Mesenteric fat pad (tissue), 1 donor: Measurements from ENCODE around the gene KRT82. TPM values are rescaled to one million over a fixed set of nuclear protein-coding genes. Genes with fewer than 3 reads are reported as not detected.

ENCODE experiments used
- DNase-seq: peaks from one replicate; pipeline ENCODE4 v3.0.0-alpha.2; 2020; ENCODE audit warnings: low spot score
- total RNA-seq: library from RNA; stranded (reverse); fragmentation: NEBNext Ultra II Directional; extraction: Animal tissue kit (Norgen Biotek cat#: 25700); gene quantifications from one replicate; pipeline ENCODE4 v1.2.1, GENCODE V29; 2021
- donor health status: DM: yes; HTN: yes; CAD: no.

Gene KRT82
- total RNA-seq, 1 donor from 2014 or later: not detected

DNA sequence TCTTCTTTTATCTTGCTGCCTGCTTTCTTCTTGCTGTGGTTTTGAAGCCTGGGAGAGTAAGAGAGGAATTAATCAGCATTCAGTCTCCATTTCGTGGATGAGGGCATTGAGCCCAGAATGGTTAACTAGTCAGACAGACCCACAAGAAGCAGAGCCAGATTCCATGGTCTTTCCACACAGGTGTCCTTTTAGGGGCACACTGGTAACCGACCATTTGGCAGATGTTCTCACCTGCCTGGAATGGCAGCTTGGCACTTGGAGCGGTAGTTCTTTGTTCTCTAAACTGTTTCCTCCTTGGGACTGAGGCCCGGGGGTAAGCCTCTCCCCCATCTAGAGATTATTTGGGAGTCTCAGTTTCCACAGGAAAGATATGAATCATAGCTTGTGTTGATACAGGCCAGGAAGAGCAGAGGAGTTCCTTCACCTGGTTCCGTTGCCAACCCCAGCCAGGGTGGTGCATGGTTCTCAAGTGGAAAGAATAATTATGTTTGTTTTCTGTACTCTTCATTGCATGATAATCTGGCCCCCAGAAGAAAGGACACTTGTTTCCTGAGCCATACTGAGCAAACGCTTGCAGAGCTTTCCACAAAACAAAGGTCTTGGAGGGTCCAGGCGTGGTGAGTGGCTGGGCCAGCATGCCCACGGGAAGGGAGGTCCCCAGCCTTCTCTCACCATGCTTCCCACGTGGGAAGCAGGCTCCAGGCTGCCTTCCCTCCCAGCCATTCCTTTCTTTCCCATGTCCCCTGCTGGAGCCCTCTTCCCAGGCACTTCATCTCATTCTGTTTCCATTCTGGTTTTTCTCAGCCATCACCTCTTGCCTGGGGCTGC is 30.1 kb upstream of the KRT82 start:
- no peak for DNase-seq

DNA sequence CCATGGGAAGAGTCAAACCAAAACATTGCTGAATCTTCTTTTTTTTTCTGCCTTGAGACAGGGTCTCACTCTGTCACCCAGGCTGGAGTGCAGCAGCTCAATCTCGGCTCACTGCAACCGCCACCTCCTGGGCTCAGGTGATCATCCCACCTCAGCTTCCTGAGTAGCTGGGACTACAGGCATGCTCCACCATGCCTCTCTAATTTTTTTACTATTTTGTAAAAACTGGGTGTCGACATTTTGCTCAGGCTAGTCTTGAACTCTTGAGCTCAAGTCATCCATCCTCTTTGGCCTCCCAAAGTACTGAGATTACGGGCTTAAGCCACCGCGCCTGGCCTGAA is 29.5 kb upstream of the KRT82 start:
- DNase-seq: no peak

DNA sequence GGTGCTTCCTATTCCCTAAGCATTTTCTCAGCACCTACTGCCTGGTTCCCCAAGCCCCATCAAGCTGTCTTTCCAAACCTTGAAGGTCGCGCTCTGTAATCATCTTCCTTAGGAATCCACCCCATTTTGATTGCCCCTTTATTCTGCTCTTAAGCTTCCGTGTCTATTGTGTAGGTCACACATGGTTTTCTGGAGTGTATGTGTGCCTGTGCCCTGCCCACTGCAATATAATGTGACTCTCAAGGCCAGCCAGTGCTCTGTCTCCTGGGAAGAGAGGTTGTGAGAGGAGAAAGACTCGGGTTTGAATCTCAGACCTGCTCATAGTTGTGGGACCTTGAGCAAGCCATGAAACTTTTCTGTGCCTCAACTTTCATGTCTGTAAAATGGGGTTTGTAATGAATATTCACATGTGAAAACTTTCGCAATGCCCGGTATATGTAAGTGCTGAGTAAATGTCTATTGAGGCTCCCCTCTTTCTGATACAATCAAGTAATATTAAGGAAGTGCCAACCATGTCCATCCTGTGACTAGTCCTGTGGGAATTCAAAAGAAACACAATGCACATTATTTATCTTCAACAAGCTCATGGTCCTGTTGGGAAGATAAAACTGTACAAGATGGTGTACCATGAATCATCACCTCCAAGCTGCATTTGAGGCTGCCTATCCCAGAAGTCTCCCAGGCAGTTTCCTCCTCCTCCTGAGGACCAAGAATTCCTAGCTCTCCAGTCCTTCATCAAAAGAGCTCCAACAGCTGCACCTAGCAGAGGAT is 28.8 kb upstream of the KRT82 start:
- no peak for DNase-seq

DNA sequence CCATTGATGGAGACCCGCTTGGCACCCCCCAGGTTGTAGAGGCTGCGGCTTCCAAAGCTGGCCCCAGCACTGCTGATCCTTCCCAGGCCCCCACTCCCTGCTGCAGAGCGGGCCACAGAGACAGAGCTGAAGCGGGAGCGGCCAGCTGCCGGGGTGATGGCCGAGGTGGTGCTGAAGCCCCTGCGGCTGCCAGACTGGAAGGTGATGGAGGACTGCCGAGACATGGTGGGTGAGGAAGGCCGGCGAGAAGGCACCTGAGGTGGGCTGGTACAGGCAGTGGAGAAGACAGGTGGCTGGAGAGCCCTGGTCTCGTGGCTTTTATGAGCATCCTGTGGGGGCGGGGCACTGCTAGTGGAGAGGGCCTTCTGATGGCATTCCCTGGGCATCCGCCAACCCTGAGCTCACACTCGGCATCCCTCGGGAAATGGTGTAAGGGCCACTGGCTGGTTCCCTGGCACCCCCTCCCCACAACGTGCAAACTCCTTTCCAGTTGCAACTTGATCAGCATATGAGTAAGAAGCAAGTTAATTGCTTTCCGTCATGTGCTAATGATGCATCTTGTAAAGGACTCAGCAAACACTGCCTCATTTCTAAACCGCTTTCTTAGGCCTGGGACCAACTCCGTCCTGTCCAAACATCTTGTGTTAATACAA is 28.1 kb upstream of the KRT82 start, which contains the start of gene KRT75:
KRT75 (minus strand) TSS at position 291 of the 653 bp plus-strand sequence; CDS start at position 224, 67 bp downstream.
- DNase-seq: no peak

DNA sequence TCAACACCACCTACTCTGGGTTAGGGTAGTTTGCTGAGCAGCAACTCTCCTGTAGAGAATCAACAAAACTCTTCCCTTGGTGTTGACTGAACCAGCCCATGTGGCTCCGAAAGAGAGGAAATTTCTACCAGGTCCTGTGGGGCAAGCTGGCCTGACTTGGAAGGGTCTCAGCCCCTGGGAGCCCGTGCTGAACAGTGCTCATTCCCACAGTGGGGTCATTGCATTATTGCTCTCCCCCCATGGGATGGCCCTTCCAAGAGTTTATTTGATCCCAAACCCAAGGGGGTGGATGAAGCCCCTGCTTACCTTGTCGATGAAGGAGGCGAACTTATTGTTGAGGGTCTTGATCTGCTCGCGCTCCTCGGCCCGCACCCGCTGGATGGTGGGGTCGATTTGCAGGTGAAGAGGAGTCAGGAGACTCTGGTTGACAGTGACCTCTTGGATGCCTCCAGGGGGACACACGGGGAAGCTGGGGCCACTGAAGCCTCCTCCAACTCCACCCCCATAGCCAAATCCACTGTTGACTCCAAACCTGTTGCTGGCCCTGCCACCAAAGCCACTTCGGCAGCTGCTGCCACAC is 27.5 kb upstream of the KRT82 start:
- no peak for DNase-seq

DNA sequence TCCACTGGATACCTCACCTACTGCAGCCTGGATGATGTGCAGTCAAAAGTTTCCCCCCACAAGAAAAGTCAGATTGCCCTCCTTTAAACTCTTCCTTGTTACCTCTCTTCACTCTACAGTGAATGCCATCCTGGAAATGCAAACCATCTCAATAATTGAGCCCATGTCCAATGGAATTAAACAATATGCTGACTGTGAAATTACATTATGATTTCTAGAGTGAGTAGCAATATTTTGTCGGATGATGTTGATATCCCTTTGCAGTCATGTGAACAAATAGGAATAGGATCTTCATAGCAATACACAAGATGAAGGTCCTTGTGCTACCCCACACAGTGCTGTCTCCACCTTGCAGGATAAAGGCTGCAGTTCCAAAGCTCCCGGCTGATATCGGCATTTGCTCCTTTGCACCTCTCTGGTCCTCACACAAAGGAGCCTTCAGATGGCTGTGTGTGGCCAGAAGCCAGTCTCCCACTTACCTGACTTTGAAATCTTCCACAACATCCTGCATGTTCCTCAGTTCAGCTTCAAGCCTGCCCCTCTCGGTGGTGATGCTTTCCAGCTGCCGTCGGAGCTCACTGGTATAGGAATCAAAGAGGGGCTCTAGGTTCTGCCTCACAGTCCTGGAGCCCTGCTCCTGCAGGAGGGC is 26.5 kb upstream of the KRT82 start:
- peak; percentile 11 for DNase-seq

DNA sequence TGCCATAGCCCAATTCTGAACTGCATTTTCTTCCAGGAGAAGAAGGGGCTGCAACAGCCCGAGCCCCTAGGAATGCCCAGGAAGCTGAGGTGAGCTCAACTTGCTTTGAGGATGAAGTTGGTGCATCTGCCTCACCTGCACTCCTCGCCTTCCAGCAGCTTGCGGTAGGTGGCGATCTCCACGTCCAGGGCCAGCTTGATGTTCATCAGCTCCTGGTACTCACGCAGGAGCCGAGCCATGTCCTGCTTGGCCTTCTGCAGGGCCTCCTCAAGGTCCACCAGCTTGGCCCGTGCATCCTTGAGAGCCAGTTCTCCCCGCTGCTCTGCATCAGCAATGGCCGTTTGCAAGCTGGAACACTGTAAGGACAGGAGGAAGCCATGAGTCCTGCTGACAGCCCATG is 22.0 kb upstream of the KRT82 start:
- DNase-seq: no peak

DNA sequence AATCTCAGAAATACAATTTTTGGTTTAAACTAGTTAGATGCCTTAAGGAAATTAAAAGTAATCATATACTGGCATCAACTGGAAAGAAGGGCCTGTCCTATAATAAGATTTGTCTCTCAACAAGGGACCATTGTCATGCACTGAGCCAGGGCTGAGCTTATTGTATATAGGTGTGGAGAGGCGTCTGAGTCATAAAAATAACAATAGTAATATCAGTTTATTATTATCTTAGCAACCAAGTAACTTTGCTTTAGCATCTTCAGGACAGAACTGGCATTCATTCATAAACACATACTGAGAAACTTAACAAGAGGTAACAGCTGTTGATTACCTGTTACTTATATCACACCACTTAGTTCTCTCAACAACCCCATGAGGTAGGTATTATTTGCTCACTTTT is 20.9 kb upstream of the KRT82 start:
- DNase-seq: no peak

DNA sequence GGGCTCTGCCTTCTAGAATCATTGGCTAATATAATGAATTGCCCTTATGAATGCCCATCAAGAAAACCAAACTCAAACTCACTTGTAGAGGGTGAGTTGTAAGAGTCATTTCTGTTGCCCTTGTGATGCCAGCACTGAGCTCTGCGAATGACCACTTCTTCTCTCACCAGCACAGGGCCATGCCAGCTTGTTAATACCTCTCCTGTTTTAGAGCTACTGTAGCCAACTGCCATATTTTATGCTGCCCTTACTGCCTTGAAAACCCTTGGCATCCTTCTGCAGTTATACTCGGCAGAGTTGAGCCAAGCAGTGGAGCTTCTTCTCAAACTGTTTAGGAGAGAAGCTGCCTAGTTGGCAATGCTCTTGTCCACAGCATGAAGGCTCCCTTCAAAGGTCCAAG is 19.9 kb upstream of the KRT82 start:
- no peak for DNase-seq

DNA sequence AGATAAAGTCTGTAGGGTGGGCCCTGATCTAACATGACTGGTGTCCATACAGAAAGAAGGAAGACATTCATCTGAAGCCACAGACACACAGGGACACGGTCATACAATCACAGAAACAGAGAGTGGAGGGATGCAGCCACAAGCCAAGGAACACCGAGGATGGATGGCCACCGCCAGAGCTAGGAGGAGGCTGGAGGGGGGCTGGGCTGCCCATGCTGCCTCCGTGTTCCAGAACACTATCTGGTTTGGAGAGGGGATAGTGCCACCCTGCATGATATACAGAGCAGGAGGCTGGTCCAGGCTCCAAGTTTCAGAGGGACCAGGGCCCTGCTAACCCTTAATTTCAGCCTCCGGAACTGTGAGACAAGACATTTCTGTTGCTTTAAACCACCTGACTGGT is 19.3 kb upstream of the KRT82 start:
- no peak for DNase-seq

DNA sequence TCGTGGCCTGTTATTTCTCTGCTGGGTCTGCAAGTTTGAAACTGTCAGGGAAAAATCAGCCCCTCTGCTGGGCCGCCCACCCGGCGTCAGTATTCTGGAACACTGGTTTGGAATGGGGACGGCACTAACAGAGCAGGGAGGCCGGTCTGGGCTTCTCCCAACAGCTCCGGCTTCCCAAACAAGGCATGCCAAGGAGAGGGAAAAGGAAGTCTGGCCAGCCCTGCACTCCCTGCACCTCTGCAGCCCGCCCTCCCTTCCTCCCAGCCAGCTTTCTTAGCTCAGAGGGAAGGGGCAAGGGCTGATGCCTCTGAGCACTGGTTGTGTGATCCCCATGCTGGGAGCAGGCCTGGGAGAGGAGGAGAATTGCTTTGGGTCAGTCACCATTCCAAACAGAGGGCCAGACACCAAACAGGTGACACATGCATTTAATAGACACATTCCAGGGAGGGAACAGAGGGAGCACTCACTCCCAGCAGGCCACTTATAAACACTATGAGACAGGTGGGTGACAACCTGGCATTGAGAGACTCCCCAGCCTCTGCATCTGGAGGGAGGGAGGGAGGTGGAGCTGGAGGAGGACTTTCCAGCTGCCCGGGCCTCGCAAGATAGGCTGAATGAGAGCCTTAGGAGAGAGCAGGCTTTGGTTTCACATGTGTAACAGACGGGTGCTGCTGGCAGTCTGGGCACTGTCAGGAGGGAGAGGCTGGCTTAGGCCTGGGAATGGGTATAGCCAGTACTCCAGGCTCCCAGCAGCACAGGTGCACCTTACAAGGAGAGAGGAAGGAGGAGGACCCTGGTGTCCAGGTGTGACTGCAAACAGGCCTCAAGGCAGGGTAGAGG is 17.7 kb upstream of the KRT82 start:
- DNase-seq: no peak

DNA sequence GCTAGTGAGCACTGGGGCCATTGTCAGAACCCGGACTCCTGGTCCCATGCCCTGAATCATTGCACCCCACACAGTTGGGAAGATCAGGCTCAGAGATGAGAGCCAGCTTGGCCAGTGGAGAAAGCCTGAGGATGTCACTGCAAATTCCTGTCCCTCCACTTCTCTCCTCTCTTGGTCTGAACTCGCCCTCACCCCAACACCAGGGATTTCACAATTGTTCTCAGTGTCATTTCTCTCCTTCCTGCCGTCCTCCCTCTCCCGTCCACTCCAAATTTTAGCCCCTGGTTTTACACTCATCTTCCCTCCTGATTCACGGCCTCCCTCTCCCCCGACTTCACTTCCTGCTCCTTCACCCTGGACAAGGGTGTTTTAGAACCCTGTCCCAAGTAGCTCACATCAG is 16.9 kb upstream of the KRT82 start:
- no peak for DNase-seq

DNA sequence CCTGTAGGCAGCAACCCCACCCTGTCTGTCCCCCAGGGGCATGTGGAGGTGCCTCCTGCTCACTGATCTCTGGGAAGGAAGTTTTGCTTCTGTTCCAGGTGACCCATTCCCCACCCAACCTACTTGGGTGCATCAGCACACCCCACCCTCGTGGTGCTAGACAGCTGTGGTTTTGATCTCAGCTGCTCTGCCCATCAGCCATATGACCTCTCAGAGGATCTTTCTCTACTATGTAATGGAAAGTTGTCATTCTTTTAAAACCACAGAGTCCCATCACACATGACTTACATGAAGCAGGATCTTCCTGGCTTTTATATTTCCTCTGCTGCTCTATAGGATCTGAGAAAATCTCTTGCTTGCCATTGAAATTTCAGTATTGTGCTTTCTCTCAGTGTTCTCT is 13.5 kb upstream of the KRT82 start:
- DNase-seq: no peak

DNA sequence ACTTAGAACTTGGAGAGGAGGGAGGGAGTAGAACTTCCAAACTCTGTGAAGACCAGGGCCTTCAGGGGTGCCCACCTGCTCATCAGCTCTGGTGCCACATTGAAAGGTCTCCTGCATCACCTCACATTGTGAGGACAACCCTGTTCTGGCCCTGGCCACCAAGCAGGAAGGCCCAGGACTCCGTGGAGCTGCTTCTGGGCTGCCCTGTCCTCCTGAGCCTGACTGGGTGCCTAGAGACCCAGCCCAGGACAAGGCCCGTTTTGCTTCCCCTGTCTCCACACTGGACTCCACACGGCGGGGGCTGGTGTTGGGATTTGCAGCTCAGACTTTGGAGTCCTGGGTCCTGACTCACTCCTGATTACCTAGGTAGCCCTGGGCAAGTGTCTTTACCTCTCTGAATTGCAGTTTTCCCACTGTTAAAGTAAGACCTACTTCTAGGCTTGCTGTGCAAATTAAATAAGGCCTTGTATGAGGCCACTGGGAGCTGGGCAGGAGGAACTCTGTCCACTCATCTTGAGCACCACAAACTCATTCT is 12.5 kb upstream of the KRT82 start:
- DNase-seq: no peak

DNA sequence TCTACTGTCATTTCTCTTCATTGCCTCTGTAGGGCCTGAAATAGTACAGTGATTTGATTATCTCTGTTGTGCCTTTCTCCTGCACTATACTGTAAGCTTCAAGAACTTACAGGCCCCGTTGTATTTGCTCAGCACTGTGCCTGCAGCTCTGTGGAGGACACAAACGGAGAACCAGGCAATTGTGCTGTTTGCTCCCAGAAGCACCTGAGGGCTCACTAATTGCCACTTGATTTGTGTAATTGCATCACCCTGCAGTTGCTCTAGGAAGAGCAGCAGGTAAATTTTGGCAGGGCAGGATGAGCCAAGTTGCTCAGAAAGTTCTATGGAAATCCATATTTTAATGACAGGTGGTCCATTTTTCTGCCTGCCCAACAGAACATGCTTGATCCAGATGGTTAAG is 11.6 kb upstream of the KRT82 start:
- no peak for DNase-seq

DNA sequence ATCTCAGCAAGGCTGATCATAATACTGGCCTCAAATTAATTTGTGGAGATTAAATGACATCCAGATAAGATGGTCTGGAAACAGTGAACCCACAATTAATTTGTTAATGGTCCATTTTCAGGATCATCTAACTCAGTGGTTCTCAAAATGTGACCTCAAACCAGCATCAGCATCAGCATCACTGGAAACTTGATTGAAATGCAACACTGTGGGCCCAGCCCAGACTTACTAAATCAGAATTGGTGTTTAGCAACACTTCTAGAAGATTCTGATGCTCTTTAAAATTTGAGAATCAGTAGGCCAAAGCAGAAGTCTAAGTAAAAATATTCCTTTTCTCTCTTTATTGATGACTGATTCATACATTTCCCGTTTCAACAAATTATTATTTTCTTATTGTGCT is 10.7 kb upstream of the KRT82 start:
- no peak for DNase-seq

DNA sequence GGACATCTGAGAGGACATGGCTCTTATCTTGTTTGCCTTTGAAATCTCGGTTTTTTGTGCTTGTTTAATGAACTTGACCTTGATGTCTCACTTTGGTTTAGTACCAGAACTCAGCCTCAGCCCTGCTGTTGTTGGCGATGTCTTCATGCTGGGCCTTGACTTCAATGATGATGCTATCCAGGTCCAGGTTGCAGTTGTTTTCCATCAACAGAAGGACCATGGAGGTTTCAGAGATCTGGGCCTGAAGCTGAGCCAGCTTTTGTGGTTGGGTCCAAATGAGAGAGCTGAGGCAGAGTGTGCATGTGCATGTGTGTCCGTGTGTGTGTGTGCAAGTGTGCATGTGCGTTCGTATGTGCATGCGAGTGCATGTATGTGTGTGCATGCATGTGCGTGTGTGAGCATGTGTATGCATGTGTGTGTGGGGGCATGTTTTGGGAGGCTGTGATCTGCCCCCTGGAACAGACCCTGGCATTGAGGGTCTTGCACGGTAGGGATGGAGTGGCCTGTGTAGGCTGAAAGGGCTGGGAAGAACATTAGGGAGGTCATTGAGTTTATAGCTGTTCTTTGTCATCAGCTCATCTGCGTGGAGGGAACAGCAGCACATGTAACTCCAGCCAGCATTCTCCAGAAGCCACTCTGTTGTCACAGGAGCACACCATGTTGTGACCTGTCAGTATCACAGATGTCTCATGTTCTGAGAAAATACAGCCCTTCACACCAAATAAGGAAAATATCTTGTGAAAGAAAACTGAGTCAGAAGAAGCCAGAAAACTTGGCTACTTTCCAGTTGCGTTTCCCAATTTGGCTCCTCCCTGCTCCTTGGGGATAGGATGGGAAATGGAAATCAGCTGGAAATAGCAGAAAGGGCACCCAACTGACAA is 10.0 kb upstream of the KRT82 start:
- DNase-seq: no peak

DNA sequence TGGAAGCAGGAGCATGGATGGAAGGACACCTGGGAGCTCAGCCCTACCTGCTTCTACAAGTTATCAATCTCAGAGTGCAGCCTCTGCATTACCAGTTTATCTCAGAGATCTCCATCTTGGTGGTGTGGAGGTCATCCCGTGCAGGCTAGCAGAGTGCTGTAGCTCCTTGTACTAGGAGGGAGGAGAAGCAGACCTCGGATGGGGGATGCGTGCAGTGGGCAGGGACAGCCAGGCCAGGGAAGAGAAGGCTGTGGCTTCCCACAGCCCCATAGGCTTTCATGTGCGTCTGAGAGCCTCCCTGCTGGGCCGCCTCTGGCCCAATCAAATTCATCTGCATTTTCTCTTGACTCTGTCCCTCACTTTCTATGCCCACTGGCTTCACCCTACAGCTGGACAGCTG is 8.8 kb upstream of the KRT82 start:
- DNase-seq: no peak

DNA sequence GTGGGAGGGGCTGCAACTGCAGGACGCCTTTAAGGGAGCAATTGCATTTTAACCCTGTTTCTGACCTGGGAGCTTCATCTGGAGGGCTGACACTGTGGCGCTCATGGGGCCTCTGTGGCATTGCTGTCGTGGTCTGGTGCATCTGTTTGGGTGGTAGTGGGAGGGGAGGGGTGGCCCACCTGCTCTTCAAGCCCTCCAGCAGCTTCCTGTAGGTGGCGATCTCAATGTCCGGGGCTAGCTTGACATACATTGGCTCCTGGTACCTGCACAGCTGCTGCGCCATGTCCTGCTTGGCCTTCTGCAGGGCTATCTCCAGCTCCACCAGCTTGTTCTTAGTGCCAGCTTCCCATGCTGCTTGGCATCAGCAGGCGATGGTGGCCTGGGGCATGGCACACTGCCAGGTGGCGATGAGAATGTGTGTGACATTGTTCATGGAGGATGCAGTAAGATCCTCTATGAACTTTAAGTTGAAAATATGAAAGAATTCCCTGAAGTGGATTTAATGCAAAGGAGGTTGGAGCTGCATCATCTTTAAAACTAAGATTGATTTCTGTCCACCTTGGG is 7.7 kb upstream of the KRT82 start:
- DNase-seq: no peak
